Right lobe of liver (tissue), 4 donors: Measurements from ENCODE around the gene MACO1.

Experiments
- CTCF ChIP-seq, 4 donors: fragments of 200-600 bp in 3 of 4; fragments of 450-650 bp in 1 of 4; IDR thresholded peaks; one replicate each; pipeline versions ENCODE4 v1.5.1 to v1.8.0; 2016 to 2022; ENCODE audit warnings: antibody characterized with exemption in 4 of 4, mild to moderate bottlenecking in 2 of 4
- POLR2A ChIP-seq: fragments of 450-650 bp; IDR thresholded peaks from one replicate; pipeline ENCODE4 v1.6.1; 2017; ENCODE audit warnings: antibody characterized with exemption, mild to moderate bottlenecking
- donor health status: DM: no; HTN: no; CAD: no.
- donor health status: DM: no; HTN: no; CAD: no.
- donor health status: DM: no; HTN: yes; CAD: no.

- no peak for TF ChIP-seq CTCF (IDR thresholded peaks at IDR 0.05)
- TF ChIP-seq POLR2A, result no peak
These were observed 110.1 kb downstream of the MACO1 start for GRCh38 chr1:25540750-25541342.
